IMR-90 (cell line): Measurements from ENCODE around the gene CTIF. TPM values are rescaled to one million over a fixed set of nuclear protein-coding genes. Genes with fewer than 3 reads are reported as not detected.

Experiments
- ATAC-seq: fragments of 200-7000 bp; cut with Tn5 transposase; 2 replicates; pipeline ENCODE4 v1.9.1; 2020; ENCODE audit warnings: low read depth, mild to moderate bottlenecking, moderate library complexity
- BruUV-seq: library from RNA; stranded (reverse); fragments of 400-500 nt; replicated peaks from 2 replicates; lab custom pipeline; 2021; lab: Mats Ljungman, UMichigan
- CTCF ChIA-PET: fragments of 300-600 bp; formaldehyde crosslinking; extraction: SDS; loops from one replicate; lab custom pipeline; 2021; ENCODE audit warnings: antibody characterized with exemption; lab: Yijun Ruan, JAX
- POLR2A ChIA-PET: fragments of 300-600 bp; sonication (Branson Sonifier 250); formaldehyde crosslinking; loops from one replicate; lab custom pipeline; 2022; ENCODE audit warnings: antibody characterized with exemption; ENCODE audit not compliant: unreplicated experiment; lab: Charles Lee
- DNase-seq: peaks from one replicate; pipeline ENCODE4 v3.0.0; 2013
- H2AFZ ChIP-seq: replicated peaks from 2 replicates; pipeline ENCODE3; 2013; ENCODE audit warnings: low read length, mild to moderate bottlenecking; ENCODE audit not compliant: poor library complexity
- H2AK5ac ChIP-seq: 2 replicates; pipeline ENCODE4 v1.6.1; 2013; ENCODE audit warnings: low read depth, low read length, inconsistent platforms
- H2AK9ac ChIP-seq: replicated peaks from 2 replicates; pipeline ENCODE3; 2013; ENCODE audit warnings: mild to moderate bottlenecking, low read depth, low read length, moderate library complexity; ENCODE audit not compliant: poor library complexity
- H2BK120ac ChIP-seq: 2 replicates; pipeline ENCODE4 v1.6.1; 2013; ENCODE audit warnings: low read depth, low read length, inconsistent platforms
- H2BK15ac ChIP-seq: 3 replicates; pipeline ENCODE4 v1.6.1; 2013; ENCODE audit warnings: low read depth, low read length, inconsistent platforms
- H2BK20ac ChIP-seq: 2 replicates; pipeline ENCODE4 v1.6.1; 2013; ENCODE audit warnings: low read depth, mild to moderate bottlenecking, inconsistent platforms, low read length, moderate library complexity
- H2BK5ac ChIP-seq: 2 replicates; pipeline ENCODE4 v1.6.1; 2013; ENCODE audit warnings: mild to moderate bottlenecking, low read depth, low read length, inconsistent platforms; ENCODE audit not compliant: poor library complexity, severe bottlenecking
- H3K14ac ChIP-seq: replicated peaks from 2 replicates; pipeline ENCODE4 v1.6.1; 2013; ENCODE audit warnings: low read depth, low read length, inconsistent platforms
- H3K18ac ChIP-seq: 2 replicates; pipeline ENCODE4 v1.6.1; 2013; ENCODE audit warnings: low read depth, low read length, control low read depth
- H3K23ac ChIP-seq: 2 replicates; pipeline ENCODE4 v1.6.1; 2013; ENCODE audit warnings: low read depth, low read length, inconsistent platforms
- H3K27ac ChIP-seq: 2 replicates; pipeline ENCODE4 v1.5.1; 2013; ENCODE audit warnings: mild to moderate bottlenecking, control low read depth, low read length; ENCODE audit not compliant: insufficient read depth
- H3K27me3 ChIP-seq: 2 replicates; pipeline ENCODE4 v1.6.1; 2013; ENCODE audit warnings: low read length; ENCODE audit not compliant: control insufficient read depth, insufficient read depth
- H3K36me3 ChIP-seq: 2 replicates; pipeline ENCODE4 v1.6.1; 2013; ENCODE audit warnings: low read length, mixed read lengths; ENCODE audit not compliant: control insufficient read depth, insufficient read depth
- H3K4ac ChIP-seq: 2 replicates; pipeline ENCODE4 v1.6.1; 2013; ENCODE audit warnings: low read depth, low read length, inconsistent platforms
- H3K4me1 ChIP-seq: 2 replicates; pipeline ENCODE4 v1.6.1; 2013; ENCODE audit warnings: low read length, mixed read lengths; ENCODE audit not compliant: control insufficient read depth, insufficient read depth
- H3K4me2 ChIP-seq: 2 replicates; pipeline ENCODE4 v1.6.1; 2013; ENCODE audit warnings: low read depth, mild to moderate bottlenecking, control low read depth, low read length, moderate library complexity
- H3K4me3 ChIP-seq: 2 replicates; pipeline ENCODE4 v1.5.1; 2013; ENCODE audit warnings: low read depth, mild to moderate bottlenecking, control low read depth, low read length, moderate library complexity; ENCODE audit not compliant: insufficient read depth
- H3K56ac ChIP-seq: 2 replicates; pipeline ENCODE4 v1.6.1; 2013; ENCODE audit warnings: low read length, inconsistent platforms; ENCODE audit not compliant: insufficient read depth; ENCODE audit errors: extremely low read depth
- H3K79me1 ChIP-seq, 2 experiments: 2 replicates each; pipeline ENCODE4 v1.6.1; 2013; ENCODE audit warnings: low read length in 2 of 2, inconsistent platforms in 1 of 2, low read depth in 1 of 2
- H3K9ac ChIP-seq: 2 replicates; pipeline ENCODE4 v1.6.1; 2013; ENCODE audit warnings: low read depth, low read length, control low read depth
- H3K9me1 ChIP-seq: 2 replicates; pipeline ENCODE4 v1.6.1; 2013; ENCODE audit warnings: low read length, inconsistent platforms; ENCODE audit not compliant: insufficient read depth
- H3K9me3 ChIP-seq: 2 replicates; pipeline ENCODE4 v1.6.1; 2013; ENCODE audit warnings: low read length; ENCODE audit not compliant: control insufficient read depth, insufficient read depth
- H4K20me1 ChIP-seq: 2 replicates; pipeline ENCODE4 v1.6.1; 2013; ENCODE audit warnings: low read length, inconsistent platforms; ENCODE audit not compliant: insufficient read depth
- H4K5ac ChIP-seq: 2 replicates; pipeline ENCODE4 v1.6.1; 2013; ENCODE audit warnings: mild to moderate bottlenecking, low read depth, low read length, control low read depth
- H4K8ac ChIP-seq, 2 experiments: 2 replicates each; pipeline ENCODE4 v1.6.1; 2013; ENCODE audit warnings: low read depth in 2 of 2, low read length in 2 of 2, control low read depth in 1 of 2, inconsistent platforms in 1 of 2
- H4K91ac ChIP-seq: 2 replicates; pipeline ENCODE4 v1.6.1; 2013; ENCODE audit warnings: low read depth, low read length, inconsistent platforms; ENCODE audit not compliant: insufficient read depth
- BHLHE40 ChIP-seq: fragments of 150-350 bp; IDR thresholded peaks from 2 replicates; pipeline ENCODE4 v1.6.1; 2016; ENCODE audit warnings: mild to moderate bottlenecking, low read depth, low read length
- CEBPB ChIP-seq: IDR thresholded peaks from 2 replicates; pipeline ENCODE4 v1.6.1; 2012; ENCODE audit warnings: low read depth, low read length, improper control_type of control experiment
- CHD1 ChIP-seq: IDR thresholded peaks from 2 replicates; pipeline ENCODE4 v1.6.1; 2012; ENCODE audit warnings: low read depth, low read length, improper control_type of control experiment
- CTCF ChIP-seq: conservative IDR thresholded peaks from 2 replicates; pipeline ENCODE4 v1.5.1; 2012; ENCODE audit warnings: mild to moderate bottlenecking, low read depth, low read length, improper control_type of control experiment
- ELK1 ChIP-seq: fragments of 150-350 bp; IDR thresholded peaks from 2 replicates; pipeline ENCODE4 v1.6.1; 2016; ENCODE audit warnings: low read depth, mild to moderate bottlenecking, low read length, moderate library complexity, borderline replicate concordance
- FOS ChIP-seq: fragments of 150-350 bp; IDR thresholded peaks from 2 replicates; pipeline ENCODE4 v1.6.1; 2016; ENCODE audit warnings: low read depth, low read length
- MAFK ChIP-seq: IDR thresholded peaks from 2 replicates; pipeline ENCODE4 v1.6.1; 2012; ENCODE audit warnings: low read depth, low read length, improper control_type of control experiment
- MAZ ChIP-seq: IDR thresholded peaks from 2 replicates; pipeline ENCODE4 v1.6.1; 2012; ENCODE audit warnings: low read depth, mild to moderate bottlenecking, low read length, improper control_type of control experiment, moderate library complexity, borderline replicate concordance
- MXI1 ChIP-seq: IDR thresholded peaks from 2 replicates; pipeline ENCODE4 v1.6.1; 2012; ENCODE audit warnings: low read depth, mild to moderate bottlenecking, low read length, moderate library complexity, borderline replicate concordance
- NFE2L2 ChIP-seq: fragments of 150-350 bp; IDR thresholded peaks from 2 replicates; pipeline ENCODE4 v1.6.1; 2016; ENCODE audit warnings: low read depth, mild to moderate bottlenecking, low read length
- POLR2A ChIP-seq: IDR thresholded peaks from 2 replicates; pipeline ENCODE4 v1.6.1; 2012; ENCODE audit warnings: mild to moderate bottlenecking, low read depth, low read length
- RAD21 ChIP-seq: IDR thresholded peaks from 2 replicates; pipeline ENCODE4 v1.6.1; 2012; ENCODE audit warnings: low read length, improper control_type of control experiment
- RCOR1 ChIP-seq: IDR thresholded peaks from 2 replicates; pipeline ENCODE4 v1.6.1; 2012; ENCODE audit warnings: mild to moderate bottlenecking, low read length, improper control_type of control experiment; ENCODE audit not compliant: insufficient replicate concordance
- RFX5 ChIP-seq: IDR thresholded peaks from 2 replicates; pipeline ENCODE4 v1.8.0; 2012; ENCODE audit warnings: low read depth, mild to moderate bottlenecking, low read length, moderate library complexity
- SMC3 ChIP-seq: fragments of 150-350 bp; IDR thresholded peaks from 2 replicates; pipeline ENCODE4 v1.6.1; 2016; ENCODE audit warnings: low read depth, mild to moderate bottlenecking, antibody characterized with exemption, low read length, moderate library complexity
- USF2 ChIP-seq: fragments of 150-350 bp; IDR thresholded peaks from 2 replicates; pipeline ENCODE4 v1.6.1; 2017; ENCODE audit warnings: mild to moderate bottlenecking, antibody characterized with exemption, low read length, low read depth
- WGBS, 2 experiments: methylation state at CpG; one replicate each; pipeline versions ENCODE4 v1.1.5 to v1.1.7; 2013; ENCODE audit warnings: missing lambda C conversion rate in 2 of 2; ENCODE audit not compliant: insufficient read length in 1 of 2; ENCODE audit errors: extremely low coverage in 2 of 2; 5-methylcytosine and 5-hydroxymethylcytosine counted together
- dilution Hi-C: fragments of 300-500 bp; cut with HindIII; formaldehyde crosslinking; loops from one replicate; pipeline ENCODE4 v1.14.3; 2018; ENCODE audit warnings: low sequenced_read_pairs; ENCODE audit not compliant: unreplicated experiment
- in situ Hi-C: fragments of 300-500 bp; cut with MboI; formaldehyde crosslinking; loops from 3 replicates; pipeline ENCODE4 v1.14.3; 2019; ENCODE audit warnings: low sequenced_read_pairs, inconsistent platforms, mixed read lengths
- intact Hi-C: fragments of 100-400 bp; cut with micrococcal nuclease; formaldehyde crosslinking; loops from 2 replicates; pipeline ENCODE4 v1.10.0; 2022
- polyA plus RNA-seq, 3 experiments: library from polyadenylated mRNA; depleted of rRNA; stranded (reverse); fragments of >200 nt; gene quantifications; 2 replicates each; pipeline ENCODE4 v1.2.3, GENCODE V29; 2012; ENCODE audit warnings: low replicate concordance in 1 of 3
- total RNA-seq: library from RNA; depleted of rRNA; stranded (reverse); fragments of >200 nt; gene quantifications from 2 replicates; pipeline ENCODE4 v1.2.3, GENCODE V29; 2012

CTIF gene
- total and polyA plus RNA-seq, 2 of the 4 experiments (the other 2 are of a cell fraction): 25.1 to 57.0 TPM

GRCh38 chr18:48874701-48875162 lies 335.9 kb downstream of the CTIF start:
- WGBS, 2 experiments: 97% methylated on average over 7 of the region's 15 CpGs; no CpG with 5 or more reads in 1 of the 2 experiments
- Histone ChIP-seq H3K18ac (no peak overlapping the region), H3K14ac (0 out of 2 replicates have a peak overlapping the region, but pooled peaks have one; percentile 44), H3K23ac (no peak overlapping the region), H3K9me1 (peaks cover 20% of the 10 kb centered on the region), H4K91ac (0 out of 2 replicates have a peak overlapping the region, but pooled peaks have one; percentile 70), H3K4me1 (peaks cover 13% of the 10 kb centered on the region), H3K79me1 (peaks cover 0 to 3% of the 10 kb centered on the region in 2 experiments; a peak in 1 of 4 replicates), H4K20me1 (no peaks in the 10 kb centered on the region), H4K5ac (no peak overlapping the region), H3K9me3 (no peaks in the 10 kb centered on the region), H2BK5ac (no peak overlapping the region), H2BK20ac (peak overlapping the region; percentile 92; the same call in 1 of the 2 replicates), H3K27me3 (no peaks in the 10 kb centered on the region), H3K4me3 (no peak overlapping the region), H3K36me3 (no peaks in the 10 kb centered on the region), H4K8ac (no peak overlapping the region), H2AK9ac (no peak overlapping the region), H2AFZ (no peak overlapping the region), H3K4ac (peak overlapping the region; percentile 91), H3K4me2 (no peak overlapping the region), H2BK120ac (peak overlapping the region; percentile 90), H3K9ac (no peak overlapping the region), H3K56ac (no peak overlapping the region), H2BK15ac (peak overlapping the region; percentile 15; the same call in 1 of the 3 replicates), H2AK5ac (peak overlapping the region; percentile 93), H3K27ac (no peak overlapping the region)
- ChIA-PET CTCF (no interaction called here), POLR2A (no interaction called here)
- TF ChIP-seq CEBPB: no peak
- no peak for TF ChIP-seq MXI1
- TF ChIP-seq CTCF: no peak
- TF ChIP-seq USF2: no peak
- TF ChIP-seq FOS: no peak
- TF ChIP-seq RAD21: no peak
- no peak for TF ChIP-seq POLR2A
- no peak for TF ChIP-seq BHLHE40
- no peak for TF ChIP-seq MAFK
- no peak for TF ChIP-seq NFE2L2
- TF ChIP-seq RFX5: no peak
- no peak for TF ChIP-seq RCOR1
- TF ChIP-seq CHD1: no peak
- no peak for TF ChIP-seq MAZ
- no peak for TF ChIP-seq ELK1
- TF ChIP-seq SMC3: no peak
- BruUV-seq: no TSS peak
- ATAC-seq (no peak), DNase-seq (no peak)
- dilution Hi-C loops (no loop called here), in situ Hi-C loops (no loop called here), intact Hi-C loops (no loop called here)
